Skeletal muscle tissue (tissue), 4 donors: Measurements from ENCODE around the gene PDGFD. TPM values are rescaled to one million over a fixed set of nuclear protein-coding genes. Genes with fewer than 3 reads are reported as not detected.

Experiments
- H3K27ac ChIP-seq: one replicate; pipeline ENCODE4 v1.7.0; 2013; ENCODE audit warnings: mild to moderate bottlenecking, low read depth, low read length, inconsistent platforms
- H3K27me3 ChIP-seq, 3 donors: one replicate each; pipeline ENCODE4 v1.7.0; 2013; ENCODE audit warnings: low read length in 3 of 3; ENCODE audit not compliant: control insufficient read depth in 3 of 3, insufficient read depth in 3 of 3
- H3K36me3 ChIP-seq, 3 donors: one replicate each; pipeline ENCODE4 v1.7.0; 2013; ENCODE audit warnings: low read length in 3 of 3; ENCODE audit not compliant: control insufficient read depth in 3 of 3, insufficient read depth in 3 of 3
- H3K4me1 ChIP-seq, 3 donors: one replicate each; pipeline ENCODE4 v1.7.0; 2013; ENCODE audit warnings: low read length in 3 of 3, mild to moderate bottlenecking in 3 of 3; ENCODE audit not compliant: control insufficient read depth in 3 of 3, insufficient read depth in 3 of 3
- H3K4me3 ChIP-seq, 3 donors: one replicate each; pipeline ENCODE4 v1.7.0; 2013; ENCODE audit warnings: low read length in 3 of 3
- H3K9ac ChIP-seq, 3 donors: one replicate each; pipeline ENCODE4 v1.7.0; 2013; ENCODE audit warnings: low read length in 3 of 3, mild to moderate bottlenecking in 3 of 3, moderate library complexity in 2 of 3, low read depth in 1 of 3
- H3K9me3 ChIP-seq, 3 donors: one replicate each; pipeline ENCODE4 v1.7.0; 2013; ENCODE audit warnings: low read length in 3 of 3; ENCODE audit not compliant: control insufficient read depth in 3 of 3
- total RNA-seq: library from RNA; depleted of rRNA; stranded (reverse); fragments of >200 nt; gene quantifications from one replicate; pipeline ENCODE4 v1.2.3, GENCODE V29; 2014
- donor health status: Osteomylitis.

The PDGFD gene
- total RNA-seq, 1 donor from 2014 or later = 24.0 TPM

GRCh38 chr11:104124979-104125378 lies 39.0 kb downstream of the PDGFD start:
- Histone ChIP-seq H3K27me3 (no peaks in the 10 kb centered on the region), H3K4me3 (no peak overlapping the region), H3K27ac (no peak overlapping the region)

GRCh38 chr11:104122836-104123235 lies 41.1 kb downstream of the PDGFD start:
- no peak overlapping the region for H3K9ac ChIP-seq
- H3K36me3 ChIP-seq = no peaks in the 10 kb centered on the region
- no peaks in the 10 kb centered on the region for H3K27me3 ChIP-seq
- H3K9me3 ChIP-seq = peaks cover 0 to 3% (median 0%) of the 10 kb centered on the region in 3 donors
- no peaks in the 10 kb centered on the region for H3K4me1 ChIP-seq
- H3K27ac ChIP-seq = no peak overlapping the region
- H3K4me3 ChIP-seq = no peak overlapping the region

More at GRCh38 chr11:104124979-104125378, 39.0 kb downstream of the PDGFD start:
- H3K9me3 ChIP-seq = no peaks in the 10 kb centered on the region
- H3K36me3 ChIP-seq = no peaks in the 10 kb centered on the region
- H3K9ac ChIP-seq = no peak overlapping the region
- no peaks in the 10 kb centered on the region for H3K4me1 ChIP-seq

GRCh38 chr11:104122011-104122635 lies 41.8 kb downstream of the PDGFD start:
- Histone ChIP-seq H3K36me3 (no peaks in the 10 kb centered on the region), H3K27me3 (no peaks in the 10 kb centered on the region), H3K9me3 (peaks cover 0 to 3% (median 0%) of the 10 kb centered on the region in 3 donors), H3K27ac (no peak overlapping the region), H3K9ac (no peak overlapping the region), H3K4me1 (no peaks in the 10 kb centered on the region), H3K4me3 (no peak overlapping the region)

GRCh38 chr11:104120493-104121137 lies 43.3 kb downstream of the PDGFD start:
- Histone ChIP-seq H3K4me3 (no peak overlapping the region), H3K9ac (no peak overlapping the region), H3K36me3 (no peaks in the 10 kb centered on the region), H3K27ac (no peak overlapping the region), H3K9me3 (peaks cover 0 to 3% (median 0%) of the 10 kb centered on the region in 3 donors), H3K4me1 (no peaks in the 10 kb centered on the region), H3K27me3 (no peaks in the 10 kb centered on the region)

GRCh38 chr11:104118105-104118744 lies 45.7 kb downstream of the PDGFD start:
- Histone ChIP-seq H3K4me3 (no peak overlapping the region), H3K9ac (no peak overlapping the region), H3K36me3 (no peaks in the 10 kb centered on the region), H3K9me3 (peaks cover 0 to 3% (median 2%) of the 10 kb centered on the region in 3 donors), H3K27me3 (no peaks in the 10 kb centered on the region), H3K4me1 (no peaks in the 10 kb centered on the region), H3K27ac (no peak overlapping the region)

GRCh38 chr11:104113541-104113940 lies 50.4 kb downstream of the PDGFD start:
- no peaks in the 10 kb centered on the region for H3K4me1 ChIP-seq
- peaks cover 0 to 3% (median 2%) of the 10 kb centered on the region in 3 donors for H3K9me3 ChIP-seq
- no peak overlapping the region for H3K27ac ChIP-seq
- no peaks in the 10 kb centered on the region for H3K27me3 ChIP-seq
- H3K9ac ChIP-seq = no peak overlapping the region
- H3K36me3 ChIP-seq = no peaks in the 10 kb centered on the region
- H3K4me3 ChIP-seq = no peak overlapping the region

GRCh38 chr11:104106136-104106754 lies 57.7 kb downstream of the PDGFD start:
- Histone ChIP-seq H3K27me3 (no peaks in the 10 kb centered on the region), H3K27ac (no peak overlapping the region)

GRCh38 chr11:104105155-104105554 lies 58.8 kb downstream of the PDGFD start:
- H3K36me3 ChIP-seq = no peaks in the 10 kb centered on the region
- no peaks in the 10 kb centered on the region for H3K4me1 ChIP-seq
- H3K4me3 ChIP-seq = no peak overlapping the region
- H3K9ac ChIP-seq = no peak overlapping the region
- H3K9me3 ChIP-seq = no peaks in the 10 kb centered on the region
- no peak overlapping the region for H3K27ac ChIP-seq
- no peaks in the 10 kb centered on the region for H3K27me3 ChIP-seq

More at GRCh38 chr11:104106136-104106754, 57.7 kb downstream of the PDGFD start:
- H3K4me3 ChIP-seq = no peak overlapping the region
- H3K36me3 ChIP-seq = no peaks in the 10 kb centered on the region
- H3K9me3 ChIP-seq = no peaks in the 10 kb centered on the region
- H3K9ac ChIP-seq = no peak overlapping the region
- H3K4me1 ChIP-seq = no peaks in the 10 kb centered on the region

- Histone ChIP-seq H3K36me3 (no peaks in the 10 kb centered on the region), H3K27me3 (no peaks in the 10 kb centered on the region), H3K9ac (no peak overlapping the region), H3K4me3 (no peak overlapping the region), H3K9me3 (no peaks in the 10 kb centered on the region), H3K27ac (no peak overlapping the region), H3K4me1 (no peaks in the 10 kb centered on the region)
These were observed 59.3 kb downstream of the PDGFD start for GRCh38 chr11:104104664-104105063.

GRCh38 chr11:104104201-104104600 lies 59.7 kb downstream of the PDGFD start:
- H3K4me3 ChIP-seq = no peak overlapping the region
- H3K27me3 ChIP-seq = no peaks in the 10 kb centered on the region
- no peak overlapping the region for H3K9ac ChIP-seq
- no peaks in the 10 kb centered on the region for H3K9me3 ChIP-seq
- H3K27ac ChIP-seq = no peak overlapping the region
- H3K36me3 ChIP-seq = no peaks in the 10 kb centered on the region
- no peaks in the 10 kb centered on the region for H3K4me1 ChIP-seq
